K562 (cell line): Measurements from ENCODE around the gene PIRT. TPM values are rescaled to one million over a fixed set of nuclear protein-coding genes. Genes with fewer than 3 reads are reported as not detected.

Experiments used
- AFF4 ChIP-seq: sonication (generic); formaldehyde crosslinking; IDR thresholded peaks from 2 replicates; pipeline ENCODE4 v1.8.0; 2023; ENCODE audit warnings: mild to moderate bottlenecking, missing genetic modification reagents
- BRD9 ChIP-seq: fragments of 450-650 bp; IDR thresholded peaks from 2 replicates; pipeline ENCODE4 v1.6.1; 2018; ENCODE audit warnings: low read depth; ENCODE audit not compliant: partially characterized antibody
- CREB1 ChIP-seq, 2 experiments: sonication (generic) in 1 of 2; formaldehyde crosslinking in 1 of 2; IDR thresholded peaks; 2 replicates each; pipeline versions ENCODE4 v1.6.1 to v1.8.0; 2012 to 2022; ENCODE audit warnings: inconsistent platforms in 1 of 2, mild to moderate bottlenecking in 1 of 2, missing genetic modification reagents in 1 of 2, moderate library complexity in 1 of 2
- CSDE1 ChIP-seq, 2 experiments: fragments of 450-650 bp; IDR thresholded peaks; 2 replicates each; pipeline ENCODE4 v1.6.1; 2016; ENCODE audit warnings: mild to moderate bottlenecking in 1 of 2
- RAD51 ChIP-seq: fragments of 450-650 bp; IDR thresholded peaks from 2 replicates; pipeline ENCODE4 v1.7.1; 2016; ENCODE audit warnings: low read depth, mild to moderate bottlenecking, borderline replicate concordance
- polyA plus RNA-seq, 8 experiments: library from polyadenylated mRNA; depleted of rRNA in 4 of 8; stranded (reverse) in 5 of 8; unstranded in 3 of 8; fragments of >200 nt; fragmentation: Nextera tagmentation in 2 of 8; fragmentation: Illumina TruSeq in 1 of 8; extraction: Ambion mirVana in 2 of 8; extraction: Trizol in 1 of 8; gene quantifications; 2 replicates each; pipeline versions ENCODE4 v1.2.1 to v1.2.3, GENCODE V29; 2011 to 2014; ENCODE audit warnings: inconsistent platforms in 1 of 8, missing spikeins in 1 of 8
- total RNA-seq, 7 experiments: library from RNA; depleted of rRNA in 6 of 7; stranded (reverse); fragments of >200 nt in 6 of 7; fragmentation: Illumina TruSeq in 2 of 7; extraction: Trizol in 2 of 7; gene quantifications; 2 replicates each; pipeline versions ENCODE4 v1.2.1 to v1.2.3, GENCODE V29; 2011 to 2021; ENCODE audit warnings: low replicate concordance in 1 of 7
- TF ChIP-seq, protein P1 (sequence below): fragments of 250-450 bp; sonication (Bioruptor Pico); IDR thresholded peaks from 2 replicates; pipeline ENCODE4 v1.8.0; 2021; ENCODE audit warnings: borderline replicate concordance, mild to moderate bottlenecking, moderate library complexity; ENCODE audit not compliant: poor library complexity, severe bottlenecking

PIRT gene
- total and polyA plus RNA-seq, 9 of the 15 experiments (the other 6 are each of a cell fraction or from before 2014, with no cell fraction given) = not detected

GRCh38 chr17:10807704-10808128 lies 30.2 kb downstream of the PIRT start (continued):
- TF ChIP-seq AFF4 = no peak
- peak; percentile 90 for TF ChIP-seq BRD9
- no peak for TF ChIP-seq RAD51
- peak; percentile 64 for TF ChIP-seq CREB1 (IDR thresholded peaks at IDR 0.05)
- TF ChIP-seq CREB1 (CRISPR knock-in tag; IDR thresholded peaks at IDR 0.05) = no peak
- TF ChIP-seq, protein P1, sequence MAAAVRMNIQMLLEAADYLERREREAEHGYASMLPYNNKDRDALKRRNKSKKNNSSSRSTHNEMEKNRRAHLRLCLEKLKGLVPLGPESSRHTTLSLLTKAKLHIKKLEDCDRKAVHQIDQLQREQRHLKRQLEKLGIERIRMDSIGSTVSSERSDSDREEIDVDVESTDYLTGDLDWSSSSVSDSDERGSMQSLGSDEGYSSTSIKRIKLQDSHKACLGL = no peak
- no peak for TF ChIP-seq CSDE1 (IDR thresholded peaks at IDR 0.05)
